ENCODE data around the gene SSH2. TPM values are rescaled to one million over a fixed set of nuclear protein-coding genes. Genes with fewer than 3 reads are reported as not detected.

Gene SSH2
- total and polyA plus RNA-seq, 2 of the 13 experiments (the other 11 are each of a cell fraction or from before 2014, with no cell fraction given) = 6.0 to 6.4 TPM

DNA sequence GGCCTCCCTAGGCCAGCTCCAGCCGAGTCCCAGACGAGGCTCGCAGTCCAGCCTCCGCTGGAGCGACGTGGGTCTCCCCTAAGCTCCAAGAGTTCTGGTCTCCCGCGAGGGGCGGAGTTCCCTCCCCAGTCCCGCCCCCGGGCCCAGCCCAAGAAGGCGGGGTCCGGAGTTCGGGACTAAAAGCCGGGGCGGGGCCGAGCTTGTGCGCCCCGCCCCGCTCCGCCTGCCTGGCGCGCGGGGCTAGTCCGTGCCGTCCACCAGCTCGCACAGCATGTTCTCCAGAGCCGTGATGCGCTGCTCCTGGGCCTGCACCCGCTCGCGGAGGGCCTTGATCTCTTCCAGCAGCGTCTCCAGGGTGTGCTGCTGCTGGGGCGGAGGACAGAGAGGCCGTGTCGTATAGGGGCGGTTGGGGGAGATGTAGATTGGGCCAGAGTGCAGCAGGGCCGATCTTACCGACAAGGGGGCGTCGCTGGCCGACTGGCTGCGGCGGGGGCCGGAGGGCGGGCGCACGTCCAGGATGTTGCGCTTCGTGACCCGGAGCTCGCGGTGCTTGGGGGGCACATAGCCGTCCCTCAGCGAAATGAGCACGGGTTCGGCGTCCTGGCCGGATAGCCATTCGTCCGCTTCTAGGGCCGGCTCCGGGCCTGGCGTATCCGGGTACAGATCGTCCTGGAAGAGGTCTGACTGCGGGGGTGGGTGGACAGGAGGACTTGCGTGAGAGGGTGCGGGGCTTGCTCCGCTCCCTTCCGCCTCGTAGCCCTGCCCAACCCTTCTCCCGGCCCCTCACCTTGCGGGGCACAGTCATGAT, 314.3 kb downstream of the SSH2 start (continued):
- TF ChIP-seq ZNF776 (CRISPR knock-in tag; IDR thresholded peaks at IDR 0.05) (0 out of 2 replicates have a peak, but pooled peaks have one; percentile 61), ZFP41 (CRISPR knock-in tag; IDR thresholded peaks at IDR 0.05; ENCODE audit: borderline replicate concordance) (no peak), SAFB2 (CRISPR knock-in tag; IDR thresholded peaks at IDR 0.05; ENCODE audit: borderline replicate concordance, low read depth) (no peak), ZC3H4 (CRISPR knock-in tag; IDR thresholded peaks at IDR 0.05; ENCODE audit: borderline replicate concordance) (no peak), NR2F1 (CRISPR knock-in tag; IDR thresholded peaks at IDR 0.05) (no peak), BHLHE40 (IDR thresholded peaks at IDR 0.05; ENCODE audit: low read length) (no peak), PRMT3 (CRISPR knock-in tag; IDR thresholded peaks at IDR 0.05; ENCODE audit: borderline replicate concordance, low read depth) (no peak), NCOA5 (CRISPR knock-in tag; IDR thresholded peaks at IDR 0.05) (no peak), MIER2 (CRISPR knock-in tag; IDR thresholded peaks at IDR 0.05) (no peak), YEATS2 (CRISPR knock-in tag; IDR thresholded peaks at IDR 0.05; ENCODE audit: borderline replicate concordance) (no peak)
- TF ChIP-seq, protein P1, sequence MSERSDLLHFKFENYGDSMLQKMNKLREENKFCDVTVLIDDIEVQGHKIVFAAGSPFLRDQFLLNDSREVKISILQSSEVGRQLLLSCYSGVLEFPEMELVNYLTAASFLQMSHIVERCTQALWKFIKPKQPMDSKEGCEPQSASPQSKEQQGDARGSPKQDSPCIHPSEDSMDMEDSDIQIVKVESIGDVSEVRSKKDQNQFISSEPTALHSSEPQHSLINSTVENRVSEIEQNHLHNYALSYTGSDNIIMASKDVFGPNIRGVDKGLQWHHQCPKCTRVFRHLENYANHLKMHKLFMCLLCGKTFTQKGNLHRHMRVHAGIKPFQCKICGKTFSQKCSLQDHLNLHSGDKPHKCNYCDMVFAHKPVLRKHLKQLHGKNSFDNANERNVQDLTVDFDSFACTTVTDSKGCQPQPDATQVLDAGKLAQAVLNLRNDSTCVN (CRISPR knock-in tag; IDR thresholded peaks at IDR 0.05; ENCODE audit: borderline replicate concordance) = no peak
- TF ChIP-seq, protein P2, sequence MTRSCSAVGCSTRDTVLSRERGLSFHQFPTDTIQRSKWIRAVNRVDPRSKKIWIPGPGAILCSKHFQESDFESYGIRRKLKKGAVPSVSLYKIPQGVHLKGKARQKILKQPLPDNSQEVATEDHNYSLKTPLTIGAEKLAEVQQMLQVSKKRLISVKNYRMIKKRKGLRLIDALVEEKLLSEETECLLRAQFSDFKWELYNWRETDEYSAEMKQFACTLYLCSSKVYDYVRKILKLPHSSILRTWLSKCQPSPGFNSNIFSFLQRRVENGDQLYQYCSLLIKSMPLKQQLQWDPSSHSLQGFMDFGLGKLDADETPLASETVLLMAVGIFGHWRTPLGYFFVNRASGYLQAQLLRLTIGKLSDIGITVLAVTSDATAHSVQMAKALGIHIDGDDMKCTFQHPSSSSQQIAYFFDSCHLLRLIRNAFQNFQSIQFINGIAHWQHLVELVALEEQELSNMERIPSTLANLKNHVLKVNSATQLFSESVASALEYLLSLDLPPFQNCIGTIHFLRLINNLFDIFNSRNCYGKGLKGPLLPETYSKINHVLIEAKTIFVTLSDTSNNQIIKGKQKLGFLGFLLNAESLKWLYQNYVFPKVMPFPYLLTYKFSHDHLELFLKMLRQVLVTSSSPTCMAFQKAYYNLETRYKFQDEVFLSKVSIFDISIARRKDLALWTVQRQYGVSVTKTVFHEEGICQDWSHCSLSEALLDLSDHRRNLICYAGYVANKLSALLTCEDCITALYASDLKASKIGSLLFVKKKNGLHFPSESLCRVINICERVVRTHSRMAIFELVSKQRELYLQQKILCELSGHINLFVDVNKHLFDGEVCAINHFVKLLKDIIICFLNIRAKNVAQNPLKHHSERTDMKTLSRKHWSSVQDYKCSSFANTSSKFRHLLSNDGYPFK (CRISPR knock-in tag; IDR thresholded peaks at IDR 0.05; ENCODE audit: borderline replicate concordance) = peak; percentile 24; the same call in 1 of the 2 replicates
- TF ChIP-seq, protein P3, sequence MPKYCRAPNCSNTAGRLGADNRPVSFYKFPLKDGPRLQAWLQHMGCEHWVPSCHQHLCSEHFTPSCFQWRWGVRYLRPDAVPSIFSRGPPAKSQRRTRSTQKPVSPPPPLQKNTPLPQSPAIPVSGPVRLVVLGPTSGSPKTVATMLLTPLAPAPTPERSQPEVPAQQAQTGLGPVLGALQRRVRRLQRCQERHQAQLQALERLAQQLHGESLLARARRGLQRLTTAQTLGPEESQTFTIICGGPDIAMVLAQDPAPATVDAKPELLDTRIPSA (CRISPR knock-in tag; IDR thresholded peaks at IDR 0.05; ENCODE audit: borderline replicate concordance) = no peak; the same call in 1 of the 2 replicates
- TF ChIP-seq, protein P4, sequence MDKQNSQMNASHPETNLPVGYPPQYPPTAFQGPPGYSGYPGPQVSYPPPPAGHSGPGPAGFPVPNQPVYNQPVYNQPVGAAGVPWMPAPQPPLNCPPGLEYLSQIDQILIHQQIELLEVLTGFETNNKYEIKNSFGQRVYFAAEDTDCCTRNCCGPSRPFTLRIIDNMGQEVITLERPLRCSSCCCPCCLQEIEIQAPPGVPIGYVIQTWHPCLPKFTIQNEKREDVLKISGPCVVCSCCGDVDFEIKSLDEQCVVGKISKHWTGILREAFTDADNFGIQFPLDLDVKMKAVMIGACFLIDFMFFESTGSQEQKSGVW (CRISPR knock-in tag; IDR thresholded peaks at IDR 0.05; ENCODE audit: borderline replicate concordance) = no peak
- TF ChIP-seq, protein P5, sequence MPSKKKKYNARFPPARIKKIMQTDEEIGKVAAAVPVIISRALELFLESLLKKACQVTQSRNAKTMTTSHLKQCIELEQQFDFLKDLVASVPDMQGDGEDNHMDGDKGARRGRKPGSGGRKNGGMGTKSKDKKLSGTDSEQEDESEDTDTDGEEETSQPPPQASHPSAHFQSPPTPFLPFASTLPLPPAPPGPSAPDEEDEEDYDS (CRISPR knock-in tag; IDR thresholded peaks at IDR 0.05) = peak; percentile 98
- TF ChIP-seq, protein P6, sequence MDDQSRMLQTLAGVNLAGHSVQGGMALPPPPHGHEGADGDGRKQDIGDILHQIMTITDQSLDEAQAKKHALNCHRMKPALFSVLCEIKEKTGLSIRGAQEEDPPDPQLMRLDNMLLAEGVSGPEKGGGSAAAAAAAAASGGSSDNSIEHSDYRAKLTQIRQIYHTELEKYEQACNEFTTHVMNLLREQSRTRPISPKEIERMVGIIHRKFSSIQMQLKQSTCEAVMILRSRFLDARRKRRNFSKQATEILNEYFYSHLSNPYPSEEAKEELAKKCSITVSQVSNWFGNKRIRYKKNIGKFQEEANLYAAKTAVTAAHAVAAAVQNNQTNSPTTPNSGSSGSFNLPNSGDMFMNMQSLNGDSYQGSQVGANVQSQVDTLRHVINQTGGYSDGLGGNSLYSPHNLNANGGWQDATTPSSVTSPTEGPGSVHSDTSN (CRISPR knock-in tag; IDR thresholded peaks at IDR 0.05; ENCODE audit: borderline replicate concordance) = no peak
- TF ChIP-seq, protein P7, sequence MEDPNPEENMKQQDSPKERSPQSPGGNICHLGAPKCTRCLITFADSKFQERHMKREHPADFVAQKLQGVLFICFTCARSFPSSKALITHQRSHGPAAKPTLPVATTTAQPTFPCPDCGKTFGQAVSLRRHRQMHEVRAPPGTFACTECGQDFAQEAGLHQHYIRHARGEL (CRISPR knock-in tag; IDR thresholded peaks at IDR 0.05) = no peak
- TF ChIP-seq, protein P8, sequence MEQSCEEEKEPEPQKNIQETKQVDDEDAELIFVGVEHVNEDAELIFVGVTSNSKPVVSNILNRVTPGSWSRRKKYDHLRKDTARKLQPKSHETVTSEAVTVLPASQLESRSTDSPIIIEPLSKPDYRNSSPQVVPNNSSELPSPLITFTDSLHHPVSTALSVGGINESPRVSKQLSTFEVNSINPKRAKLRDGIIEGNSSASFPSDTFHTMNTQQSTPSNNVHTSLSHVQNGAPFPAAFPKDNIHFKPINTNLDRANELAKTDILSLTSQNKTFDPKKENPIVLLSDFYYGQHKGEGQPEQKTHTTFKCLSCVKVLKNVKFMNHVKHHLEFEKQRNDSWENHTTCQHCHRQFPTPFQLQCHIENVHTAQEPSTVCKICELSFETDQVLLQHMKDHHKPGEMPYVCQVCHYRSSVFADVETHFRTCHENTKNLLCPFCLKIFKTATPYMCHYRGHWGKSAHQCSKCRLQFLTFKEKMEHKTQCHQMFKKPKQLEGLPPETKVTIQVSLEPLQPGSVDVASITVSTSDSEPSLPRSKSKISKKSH (CRISPR knock-in tag; IDR thresholded peaks at IDR 0.05; ENCODE audit: borderline replicate concordance) = no peak; the same call in 1 of the 2 replicates

Data from HepG2 (cell line).